Spleen (tissue), 11 donors: ENCODE measurements around the gene MGAT4A. TPM values are rescaled to one million over a fixed set of nuclear protein-coding genes. Genes with fewer than 3 reads are reported as not detected.

Experiments used
- DNase-seq: peaks from one replicate; pipeline ENCODE4 v3.0.0-alpha.2; 2020
- H3K27ac ChIP-seq, 8 donors: fragments of 200-600 bp; sonication (generic) in 7 of 8; 1 replicate in 4 of 8; 2 replicates in 4 of 8; pipeline versions ENCODE4 v1.5.0 to v1.8.0; 2016 to 2021; ENCODE audit warnings: inconsistent platforms in 4 of 8, mild to moderate bottlenecking in 4 of 8, moderate library complexity in 1 of 8
- H3K27me3 ChIP-seq, 7 donors: fragments of 200-600 bp; sonication (generic) in 6 of 7; replicated peaks in 1 of 7; 1 replicate in 4 of 7; 2 replicates in 3 of 7; pipeline versions ENCODE4 v1.5.0 to v1.8.0; 2016 to 2021; ENCODE audit warnings: inconsistent platforms in 3 of 7, mild to moderate bottlenecking in 1 of 7
- H3K36me3 ChIP-seq, 6 donors: fragments of 200-600 bp; sonication (generic) in 5 of 6; 1 replicate in 4 of 6; 2 replicates in 2 of 6; pipeline versions ENCODE4 v1.5.0 to v1.8.0; 2016 to 2021; ENCODE audit warnings: inconsistent platforms in 2 of 6
- H3K4me1 ChIP-seq, 6 donors: fragments of 200-600 bp; sonication (generic) in 5 of 6; 1 replicate in 3 of 6; 2 replicates in 3 of 6; pipeline versions ENCODE4 v1.5.0 to v1.8.0; 2016 to 2021; ENCODE audit warnings: inconsistent platforms in 3 of 6
- H3K4me3 ChIP-seq, 8 donors: fragments of 200-600 bp; sonication (generic) in 7 of 8; 1 replicate in 4 of 8; 2 replicates in 4 of 8; pipeline versions ENCODE4 v1.5.0 to v1.8.0; 2016 to 2021; ENCODE audit warnings: inconsistent platforms in 4 of 8, mild to moderate bottlenecking in 4 of 8, moderate library complexity in 2 of 8
- H3K9me3 ChIP-seq, 8 donors: fragments of 200-600 bp; sonication (generic) in 7 of 8; 1 replicate in 4 of 8; 2 replicates in 4 of 8; pipeline versions ENCODE4 v1.5.0 to v1.8.0; 2016 to 2021; ENCODE audit warnings: inconsistent platforms in 4 of 8
- POLR2A ChIP-seq, 3 donors: fragments of 450-650 bp; IDR thresholded peaks; one replicate each; pipeline ENCODE4 v1.5.1; 2017; ENCODE audit warnings: antibody characterized with exemption in 3 of 3, mild to moderate bottlenecking in 1 of 3
- POLR2AphosphoS5 ChIP-seq, 3 donors: sonication (generic); formaldehyde crosslinking; IDR thresholded peaks; one replicate each; pipeline ENCODE4 v1.5.1; 2017; ENCODE audit warnings: antibody characterized with exemption in 3 of 3
- WGBS, 5 donors: extraction: QIAGEN DNeasy Blood & Tissue Kit in 3 of 5; methylation state at CpG; one replicate each; pipeline versions ENCODE4 v1.1.5 to v1.1.7; 2013 to 2018; 5-methylcytosine and 5-hydroxymethylcytosine counted together
- intact Hi-C: fragments of 100-400 bp; cut with DNase I; formaldehyde crosslinking; loops from one replicate; pipeline ENCODE4 v1.15.0; 2023; ENCODE audit warnings: low total_unique reads
- polyA plus RNA-seq, 3 donors: library from polyadenylated mRNA; stranded (reverse); fragments of 200-250 nt; gene quantifications; one replicate each; pipeline ENCODE4 v1.2.1, GENCODE V29; 2013
- total RNA-seq, 7 donors: library from RNA; depleted of rRNA in 3 of 7; stranded (reverse); fragments of >200 nt in 3 of 7; fragmentation: NEBNext Ultra II Directional in 4 of 7; extraction: Animal tissue kit (Norgen Biotek cat#: 25700) in 4 of 7; gene quantifications; one replicate each; pipeline versions ENCODE4 v1.1.0 to v1.2.1, GENCODE V29; 2016 to 2021
- TF ChIP-seq, protein P1 (sequence below), 11 experiments: fragments of 200-600 bp in 7 of 11; fragments of 450-650 bp in 4 of 11; sonication (generic) in 4 of 11; IDR thresholded peaks in 8 of 11; conservative IDR thresholded peaks in 3 of 11; 1 replicate in 7 of 11; 2 replicates in 4 of 11; pipeline versions ENCODE4 v1.4.0 to v1.8.0; 2016 to 2021; ENCODE audit warnings: antibody characterized with exemption in 11 of 11, inconsistent platforms in 4 of 11, mild to moderate bottlenecking in 1 of 11
- donor health status: healthy with polysubstance abuse.
- donor health status: DM: no; HTN: no; CAD: no; lungs with moderate emphysema.
- donor health status: DM: no; HTN: no; CAD: no.
- donor health status: Bipolar disorder and iron deficiency.
- donor health status: healthy.
- donor health status: DM: no; HTN: no; CAD: no.
- donor health status: DM: yes; HTN: yes; CAD: no.

Gene MGAT4A
- total and polyA plus RNA-seq, 10 donors, result 5.7 to 45.9 (median 31.5) TPM

DNA sequence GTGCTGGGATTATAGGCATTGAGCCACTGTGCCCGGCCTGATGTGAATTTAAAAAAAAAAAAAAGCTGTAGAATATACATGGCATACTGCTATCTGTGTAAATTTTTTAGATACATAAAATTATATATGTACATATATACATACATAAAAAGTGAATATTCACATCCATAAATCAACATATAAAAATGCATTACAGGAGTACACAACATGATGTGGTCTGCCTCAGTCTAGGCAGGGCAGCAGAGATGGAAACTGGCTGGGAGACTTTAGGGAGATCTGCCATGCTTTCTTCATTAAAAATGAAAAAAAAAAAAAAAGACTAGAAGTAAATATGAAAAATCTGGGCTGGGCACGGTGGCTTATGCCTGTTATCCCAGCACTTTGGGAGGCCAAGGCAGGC, 24.3 kb downstream of the MGAT4A start:
- WGBS, 5 donors, result 85 to 99% (median 97%) methylated on average over 2 of the region's 2 CpGs
- DNase-seq, result no peak
- intact Hi-C loops, result no loop called here
- TF ChIP-seq POLR2A (IDR thresholded peaks at IDR 0.05) (no peak), POLR2AphosphoS5 (IDR thresholded peaks at IDR 0.05) (no peak)
- TF ChIP-seq, protein P1, sequence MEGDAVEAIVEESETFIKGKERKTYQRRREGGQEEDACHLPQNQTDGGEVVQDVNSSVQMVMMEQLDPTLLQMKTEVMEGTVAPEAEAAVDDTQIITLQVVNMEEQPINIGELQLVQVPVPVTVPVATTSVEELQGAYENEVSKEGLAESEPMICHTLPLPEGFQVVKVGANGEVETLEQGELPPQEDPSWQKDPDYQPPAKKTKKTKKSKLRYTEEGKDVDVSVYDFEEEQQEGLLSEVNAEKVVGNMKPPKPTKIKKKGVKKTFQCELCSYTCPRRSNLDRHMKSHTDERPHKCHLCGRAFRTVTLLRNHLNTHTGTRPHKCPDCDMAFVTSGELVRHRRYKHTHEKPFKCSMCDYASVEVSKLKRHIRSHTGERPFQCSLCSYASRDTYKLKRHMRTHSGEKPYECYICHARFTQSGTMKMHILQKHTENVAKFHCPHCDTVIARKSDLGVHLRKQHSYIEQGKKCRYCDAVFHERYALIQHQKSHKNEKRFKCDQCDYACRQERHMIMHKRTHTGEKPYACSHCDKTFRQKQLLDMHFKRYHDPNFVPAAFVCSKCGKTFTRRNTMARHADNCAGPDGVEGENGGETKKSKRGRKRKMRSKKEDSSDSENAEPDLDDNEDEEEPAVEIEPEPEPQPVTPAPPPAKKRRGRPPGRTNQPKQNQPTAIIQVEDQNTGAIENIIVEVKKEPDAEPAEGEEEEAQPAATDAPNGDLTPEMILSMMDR (IDR thresholded peaks at IDR 0.05 in 8 of 11, conservative IDR thresholded peaks at IDR 0.05 in 3 of 11), result no peak
- H3K4me1 ChIP-seq, result peaks cover 0 to 66% (median 31%) of the 10 kb centered on the region in 6 donors
- no peaks in the 10 kb centered on the region for H3K36me3 ChIP-seq
- no peaks in the 10 kb centered on the region for H3K9me3 ChIP-seq
- no peak overlapping the region for H3K27ac ChIP-seq
- H3K4me3 ChIP-seq, result no peak overlapping the region
- H3K27me3 ChIP-seq, result no peaks in the 10 kb centered on the region

DNA sequence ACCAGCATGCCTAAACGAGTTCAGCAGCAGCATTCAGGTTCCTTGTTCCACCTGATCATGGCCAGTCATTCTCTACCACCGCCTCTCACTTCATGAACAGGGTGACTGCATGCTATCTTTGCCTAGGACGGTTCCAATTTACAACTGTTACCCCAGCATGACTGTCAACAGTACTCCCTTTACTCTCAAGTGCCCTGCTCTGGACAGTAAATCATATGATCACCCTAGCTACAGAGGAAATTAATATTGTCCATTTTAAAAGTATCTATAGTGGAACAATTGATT, 25.7 kb downstream of the MGAT4A start:
- TF ChIP-seq POLR2AphosphoS5 (IDR thresholded peaks at IDR 0.05) (no peak), POLR2A (IDR thresholded peaks at IDR 0.05) (no peak)
- TF ChIP-seq, protein P1 (IDR thresholded peaks at IDR 0.05 in 8 of 11, conservative IDR thresholded peaks at IDR 0.05 in 3 of 11), result no peak
- Histone ChIP-seq H3K27ac (no peak overlapping the region), H3K4me3 (no peak overlapping the region), H3K4me1 (peaks cover 0 to 66% (median 27%) of the 10 kb centered on the region in 6 donors), H3K9me3 (no peaks in the 10 kb centered on the region), H3K27me3 (no peaks in the 10 kb centered on the region), H3K36me3 (no peaks in the 10 kb centered on the region)
- intact Hi-C loops, result no loop called here
- no peak for DNase-seq
- WGBS, 5 donors, result 90 to 96% (median 93%) methylated on average over 3 of the region's 3 CpGs

DNA sequence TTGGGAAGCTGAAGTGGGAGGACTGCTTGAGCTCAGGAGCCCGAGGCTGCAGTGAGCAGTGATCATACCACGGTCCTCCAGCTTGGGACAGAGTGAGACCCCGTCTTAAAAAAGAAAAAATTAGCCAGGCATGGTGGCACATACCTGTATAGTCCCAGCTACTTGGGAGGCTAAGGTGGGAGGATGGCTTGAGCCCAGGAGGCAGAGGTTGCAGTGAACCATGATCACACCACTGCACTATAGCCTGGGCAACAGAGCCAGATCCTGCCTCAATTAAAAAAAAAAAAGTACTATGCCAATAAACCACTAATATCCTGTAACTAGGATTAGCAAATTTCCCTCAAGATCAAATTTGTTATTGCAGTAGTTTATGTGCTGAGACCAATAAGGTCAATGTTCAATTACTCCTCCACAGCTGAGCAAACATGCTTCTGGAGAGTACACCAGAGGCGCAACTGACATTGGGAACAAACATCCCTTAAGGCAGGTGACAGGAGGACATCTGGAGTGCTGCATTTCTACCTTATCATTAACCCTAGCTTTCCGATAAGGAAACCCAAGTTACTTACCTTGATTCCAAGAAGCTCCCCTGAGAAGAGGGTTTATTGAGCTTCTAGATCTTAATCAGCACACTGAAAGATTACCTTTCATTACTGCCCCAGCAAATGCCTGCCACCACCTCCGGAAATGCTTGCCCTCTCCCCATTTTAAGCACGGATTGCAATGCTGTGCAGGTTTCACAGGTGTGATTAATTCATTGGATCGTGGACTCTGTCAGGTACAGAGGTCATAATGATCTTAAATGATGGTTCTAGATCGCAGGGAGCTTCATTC, 26.2 kb downstream of the MGAT4A start:
- intact Hi-C loops, result no loop called here
- H3K27me3 ChIP-seq, result no peaks in the 10 kb centered on the region
- 89 to 97% (median 96%) methylated on average over 9 of the region's 9 CpGs for WGBS, 5 donors
- H3K36me3 ChIP-seq, result peaks cover 0 to 2% (median 0%) of the 10 kb centered on the region in 6 donors
- DNase-seq, result no peak
- peaks cover 0 to 63% (median 24%) of the 10 kb centered on the region in 6 donors for H3K4me1 ChIP-seq
- H3K9me3 ChIP-seq, result no peaks in the 10 kb centered on the region
- H3K4me3 ChIP-seq, result no peak overlapping the region
- TF ChIP-seq, protein P1 (IDR thresholded peaks at IDR 0.05 in 8 of 11, conservative IDR thresholded peaks at IDR 0.05 in 3 of 11), result no peak
- TF ChIP-seq POLR2A (IDR thresholded peaks at IDR 0.05) (no peak), POLR2AphosphoS5 (IDR thresholded peaks at IDR 0.05) (no peak)
- no peak overlapping the region for H3K27ac ChIP-seq

DNA sequence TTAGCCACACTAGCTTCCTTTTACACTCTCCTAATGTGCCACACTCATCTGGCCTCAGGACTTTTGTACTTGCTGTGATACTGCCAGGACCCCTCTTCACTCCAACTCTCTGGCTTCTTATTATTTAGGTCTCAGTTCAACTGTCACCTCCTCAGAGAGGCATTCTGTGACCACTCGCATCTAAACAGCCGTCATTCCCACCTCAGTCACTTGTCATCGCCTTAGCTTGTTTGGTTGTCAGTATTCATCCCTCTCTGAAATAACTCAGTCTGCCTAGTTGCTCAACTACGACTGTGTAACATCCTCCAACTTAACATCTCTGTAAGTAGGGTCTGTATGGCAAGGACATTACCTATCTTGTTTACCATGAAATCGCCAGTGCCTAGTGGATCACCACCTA, 27.2 kb downstream of the MGAT4A start:
- intact Hi-C loops, result no loop called here
- H3K4me1 ChIP-seq, result peaks cover 0 to 56% (median 23%) of the 10 kb centered on the region in 6 donors

More for the DNA sequence above, 27.2 kb downstream of the MGAT4A start:
- WGBS, 5 donors, result 86 to 94% (median 88%) methylated on average over 5 of the region's 5 CpGs
- no peak for DNase-seq
- TF ChIP-seq POLR2AphosphoS5 (IDR thresholded peaks at IDR 0.05) (no peak), POLR2A (IDR thresholded peaks at IDR 0.05) (no peak)
- TF ChIP-seq, protein P1 (IDR thresholded peaks at IDR 0.05 in 8 of 11, conservative IDR thresholded peaks at IDR 0.05 in 3 of 11), result no peak
- no peaks in the 10 kb centered on the region for H3K27me3 ChIP-seq
- peak overlapping the region in 1 of 8 donors; percentile 0 for H3K27ac ChIP-seq
- no peaks in the 10 kb centered on the region for H3K9me3 ChIP-seq
- no peak overlapping the region for H3K4me3 ChIP-seq
- H3K36me3 ChIP-seq, result peaks cover 0 to 6% (median 0%) of the 10 kb centered on the region in 6 donors
